T-cell (primary cell): ENCODE data around the gene ZW10. TPM values are rescaled to one million over a fixed set of nuclear protein-coding genes. Genes with fewer than 3 reads are reported as not detected.

Experiments
- ATAC-seq, 4 experiments: fragments of 200-7000 bp in 3 of 4; fragments of 150-1000 bp in 1 of 4; cut with Tn5 transposase; replicated peaks in 1 of 4; 1 replicate in 3 of 4; 2 replicates in 1 of 4; pipeline ENCODE4 v1.10.0; 2021; ENCODE audit warnings: moderate library complexity in 3 of 4, mild to moderate bottlenecking in 2 of 4, moderate number of reproducible peaks in 1 of 4
- CTCF ChIA-PET, 2 donors: fragments of 300-600 bp; sonication (Branson Sonifier 250); formaldehyde crosslinking; loops; one replicate each; lab custom pipeline; 2022; ENCODE audit warnings: antibody characterized with exemption in 2 of 2; lab: Charles Lee
- POLR2A ChIA-PET, 2 donors: fragments of 300-600 bp; sonication (Branson Sonifier 250); formaldehyde crosslinking; loops; one replicate each; lab custom pipeline; 2022; ENCODE audit warnings: antibody characterized with exemption in 2 of 2; lab: Charles Lee
- DNase-seq, 35 experiments: peaks; one replicate each; pipeline versions ENCODE4 v3.0.0 to v3.0.0-alpha.2; 2013 to 2023
- H3K27ac ChIP-seq: one replicate; pipeline ENCODE4 v1.5.1; 2013; ENCODE audit warnings: low read length
- H3K27me3 ChIP-seq, 2 experiments: replicated peaks in 1 of 2; 1 replicate in 1 of 2; 2 replicates in 1 of 2; pipeline versions ENCODE4 v1.6.1 to v1.7.0; 2013; ENCODE audit warnings: low read length in 1 of 2, mixed read lengths in 1 of 2; ENCODE audit not compliant: control insufficient read depth in 2 of 2, insufficient read depth in 2 of 2; ENCODE audit errors: extremely low read depth in 1 of 2
- H3K36me3 ChIP-seq, 2 donors: 1 replicate in 1 of 2; 2 replicates in 1 of 2; pipeline versions ENCODE4 v1.6.1 to v1.7.0; 2013; ENCODE audit warnings: low read length in 1 of 2; ENCODE audit not compliant: control insufficient read depth in 2 of 2, insufficient read depth in 1 of 2; ENCODE audit errors: extremely low read depth in 1 of 2
- H3K4me1 ChIP-seq, 2 experiments: 1 replicate in 1 of 2; 2 replicates in 1 of 2; pipeline versions ENCODE4 v1.6.1 to v1.7.0; 2013; ENCODE audit warnings: low read length in 2 of 2, mixed read lengths in 1 of 2; ENCODE audit not compliant: insufficient read depth in 2 of 2, control insufficient read depth in 1 of 2; ENCODE audit errors: extremely low read depth in 1 of 2
- H3K4me3 ChIP-seq, 2 donors: 1 replicate in 1 of 2; 2 replicates in 1 of 2; pipeline versions ENCODE4 v1.5.1 to v1.7.0; 2013; ENCODE audit warnings: mild to moderate bottlenecking in 2 of 2, low read length in 1 of 2, moderate library complexity in 1 of 2; ENCODE audit not compliant: control insufficient read depth in 1 of 2; ENCODE audit errors: extremely low read depth in 1 of 2
- H3K9me3 ChIP-seq: 2 replicates; pipeline ENCODE4 v1.7.0; 2013
- H3K27ac Mint-ChIP-seq, 2 donors: one replicate each; pipeline ENCODE4 v1.8.0; 2020 to 2021; ENCODE audit warnings: mild to moderate bottlenecking in 2 of 2, mixed read lengths in 2 of 2
- H3K27me3 Mint-ChIP-seq, 2 donors: one replicate each; pipeline ENCODE4 v1.8.0; 2021 to 2022; ENCODE audit warnings: mixed read lengths in 2 of 2
- H3K36me3 Mint-ChIP-seq: one replicate; pipeline ENCODE4 v1.8.0; 2021; ENCODE audit warnings: mixed read lengths
- H3K4me1 Mint-ChIP-seq, 3 donors: one replicate each; pipeline ENCODE4 v1.8.0; 2020 to 2022; ENCODE audit warnings: mixed read lengths in 3 of 3, mild to moderate bottlenecking in 1 of 3
- H3K4me3 Mint-ChIP-seq, 3 donors: one replicate each; pipeline ENCODE4 v1.8.0; 2020 to 2022; ENCODE audit warnings: mild to moderate bottlenecking in 3 of 3, mixed read lengths in 3 of 3, moderate library complexity in 3 of 3
- H3K9me3 Mint-ChIP-seq, 3 donors: one replicate each; pipeline ENCODE4 v1.8.0; 2020 to 2022; ENCODE audit warnings: mixed read lengths in 3 of 3
- WGBS: methylation state at CpG from one replicate; pipeline ENCODE4 v1.1.5; 2013; ENCODE audit warnings: missing lambda C conversion rate; ENCODE audit not compliant: insufficient coverage; 5-methylcytosine and 5-hydroxymethylcytosine counted together
- total RNA-seq, 35 experiments: library from RNA in 6 of 35; stranded (reverse) in 6 of 35; fragments of 120-200 nt in 1 of 35; gene quantifications; one replicate each; pipeline versions ENCODE4 v1.2.1 to v1.2.4 and lab custom pipeline; 2013 to 2026

ZW10 gene
- total RNA-seq (1 to 10 TPM; 6.7 to 8.7 (median 8.4) TPM), total RNA-seq (lab: John Stamatoyannopoulos, UW) (8.1 to 67.8 (median 19.9) reads per million in 29 experiments)
- 13.8 TPM for total RNA-seq (2013)

DNA sequence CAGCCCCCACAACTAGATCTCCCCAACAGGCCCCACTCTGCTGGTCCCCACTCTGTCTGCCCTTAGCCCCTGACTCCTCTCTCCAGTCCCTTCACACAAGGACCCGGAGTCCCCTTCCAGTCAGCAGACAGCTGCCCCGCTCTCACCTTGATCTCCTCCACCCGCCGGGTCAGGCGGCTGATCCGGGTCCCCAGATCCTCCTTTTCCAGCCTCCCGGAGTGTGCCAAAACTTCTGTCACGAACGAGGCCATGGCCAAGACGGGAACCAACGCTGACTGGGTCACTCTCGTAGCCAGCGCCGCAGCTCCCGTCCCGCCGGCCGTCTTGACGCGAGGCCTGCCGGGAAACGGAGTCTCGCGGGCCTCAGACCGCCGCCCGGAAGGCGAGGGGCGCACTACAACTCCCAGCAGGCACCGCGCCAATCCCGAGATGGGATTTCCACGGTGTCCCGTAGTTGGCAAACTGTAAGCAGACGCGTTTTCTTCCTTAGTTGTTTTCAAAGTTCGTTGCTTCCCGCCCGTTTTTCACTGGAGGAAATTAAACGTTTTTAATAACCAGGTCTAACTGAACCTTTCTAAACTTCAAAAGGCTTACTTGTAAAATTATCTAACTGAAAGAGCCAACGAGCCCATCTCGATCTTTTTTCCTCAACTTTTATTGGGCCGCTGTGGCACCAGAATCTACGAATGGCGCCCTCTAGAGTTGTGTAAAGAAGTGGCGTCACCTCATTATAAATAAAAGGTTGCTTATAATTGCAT, at the start of gene ZW10:
ZW10 (minus strand) TSS at position 277 of the 758 bp plus-strand sequence; CDS start at position 251, 26 bp downstream.
- H3K27ac Mint-ChIP-seq = peak within 1 kb of the TSS; percentile 82 to 92
- no peaks in the 10 kb centered on the region for H3K9me3 Mint-ChIP-seq
- peak; percentile 98 to 99 (median 98) for ATAC-seq
- Histone ChIP-seq H3K4me1 (peaks cover 4 to 13% of the 10 kb centered on the region in 2 experiments), H3K9me3 (no peaks in the 10 kb centered on the region), H3K4me3 (peak within 1 kb of the TSS; percentile 82 to 92), H3K27ac (peak within 1 kb of the TSS; percentile 28), H3K27me3 (no peaks in the 10 kb centered on the region), H3K36me3 (peaks cover 0 to 2% of the 10 kb centered on the region in 2 donors)
- ChIA-PET POLR2A (interaction anchor here in 1 of 2 donors (0.6 kb wide), 1 partner anchor 1791 kb away, joined by 3 read pairs; no protein-coding TSS in a partner anchor), CTCF (interaction anchor here in 1 of 2 donors (0.6 to 1.0 kb wide), 4 partner anchors 11 to 398 kb away, joined by 3 to 4 read pairs (median 3); no protein-coding TSS in a partner anchor)
- peaks cover 6% of the 10 kb centered on the region for H3K36me3 Mint-ChIP-seq
- WGBS = under 1% methylated on average over 38 of the region's 46 CpGs
- DNase-seq = peak; percentile 85 to 96 (median 90)
- H3K4me3 Mint-ChIP-seq = peak within 1 kb of the TSS; percentile 97 to 100 (median 99)
- H3K4me1 Mint-ChIP-seq = peaks cover 21 to 32% (median 23%) of the 10 kb centered on the region in 3 donors
- H3K27me3 Mint-ChIP-seq = peaks cover 3 to 8% of the 10 kb centered on the region in 2 donors

GRCh38 chr11:113818426-113818825, 44.9 kb upstream of the ZW10 start:
- POLR2A ChIA-PET = no interaction called here
- CTCF ChIA-PET = no interaction called here
- Histone ChIP-seq H3K9me3 (no peaks in the 10 kb centered on the region), H3K27ac (no peak overlapping the region), H3K4me3 (no peak overlapping the region), H3K36me3 (peaks cover 0 to 43% of the 10 kb centered on the region in 2 donors), H3K27me3 (no peaks in the 10 kb centered on the region), H3K4me1 (no peaks in the 10 kb centered on the region)
- no peak overlapping the region for H3K27ac Mint-ChIP-seq
- 100% methylated on average over 1 of the region's 3 CpGs for WGBS
- H3K9me3 Mint-ChIP-seq = no peaks in the 10 kb centered on the region
- H3K4me1 Mint-ChIP-seq = no peaks in the 10 kb centered on the region
- no peaks in the 10 kb centered on the region for H3K27me3 Mint-ChIP-seq
- H3K36me3 Mint-ChIP-seq = peaks cover 52% of the 10 kb centered on the region
- DNase-seq (no peak), ATAC-seq (no peak)
- no peak overlapping the region for H3K4me3 Mint-ChIP-seq

DNA sequence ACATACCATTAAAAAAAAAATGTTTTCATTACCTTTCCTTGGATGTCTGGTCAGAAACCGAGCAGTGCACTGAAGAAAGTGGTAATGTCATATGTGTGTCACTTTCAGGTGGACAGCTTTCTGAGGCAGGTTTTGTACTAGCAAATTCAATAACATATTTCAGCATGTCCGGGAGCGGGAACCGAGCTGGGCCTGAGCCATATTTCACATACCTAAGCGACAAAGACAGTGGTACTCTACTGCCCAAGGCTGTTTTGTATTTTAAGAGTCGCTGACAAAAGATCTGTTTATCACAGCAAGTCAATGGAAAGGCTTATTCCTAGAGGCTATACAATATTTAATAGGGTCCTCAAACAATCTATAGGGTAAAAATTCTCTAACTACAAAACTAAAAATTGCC, 44.1 kb upstream of the ZW10 start:
- POLR2A ChIA-PET = no interaction called here
- Histone ChIP-seq H3K4me3 (no peak overlapping the region), H3K27me3 (no peaks in the 10 kb centered on the region), H3K36me3 (peaks cover 0 to 38% of the 10 kb centered on the region in 2 donors), H3K27ac (no peak overlapping the region), H3K9me3 (no peaks in the 10 kb centered on the region), H3K4me1 (no peaks in the 10 kb centered on the region)
- Mint-ChIP-seq H3K4me1 (no peaks in the 10 kb centered on the region), H3K27me3 (no peaks in the 10 kb centered on the region), H3K27ac (no peak overlapping the region), H3K36me3 (peaks cover 50% of the 10 kb centered on the region), H3K4me3 (no peak overlapping the region), H3K9me3 (no peaks in the 10 kb centered on the region)
- no CpG with 5 or more reads among the region's 6 CpGs for WGBS
- ATAC-seq = no peak
- DNase-seq = no peak
- CTCF ChIA-PET = interaction anchor here in 1 of 2 donors (0.6 kb wide), 1 partner anchor 43 kb away, joined by 5 read pairs; no protein-coding TSS in a partner anchor

DNA sequence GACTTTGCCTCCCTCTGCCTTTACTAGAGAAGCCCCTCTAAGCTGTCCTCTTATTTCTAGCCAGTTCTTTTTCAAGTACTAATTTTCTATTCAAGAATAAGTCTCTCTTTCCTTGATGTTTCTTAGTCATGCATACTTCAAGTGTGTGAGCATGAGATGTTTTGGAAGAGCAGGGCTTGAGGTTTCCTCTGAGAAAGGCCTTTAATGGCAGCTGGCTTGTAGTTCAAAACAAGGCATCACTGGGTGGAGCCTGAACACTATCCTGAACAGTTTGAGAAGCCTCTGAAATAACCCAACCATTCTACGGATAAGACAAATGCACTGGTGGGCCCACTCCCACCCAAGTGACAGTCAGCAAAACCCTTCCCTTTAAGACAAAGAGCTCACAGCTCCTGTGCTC, 43.7 kb upstream of the ZW10 start:
- Mint-ChIP-seq H3K4me1 (no peaks in the 10 kb centered on the region), H3K4me3 (no peak overlapping the region), H3K27me3 (no peaks in the 10 kb centered on the region), H3K27ac (no peak overlapping the region), H3K36me3 (peaks cover 52% of the 10 kb centered on the region), H3K9me3 (no peaks in the 10 kb centered on the region)
- Histone ChIP-seq H3K27me3 (no peaks in the 10 kb centered on the region), H3K9me3 (no peaks in the 10 kb centered on the region), H3K4me1 (no peaks in the 10 kb centered on the region), H3K36me3 (peaks cover 0 to 35% of the 10 kb centered on the region in 2 donors), H3K4me3 (no peak overlapping the region), H3K27ac (no peak overlapping the region)
- ATAC-seq (no peak), DNase-seq (no peak)
- POLR2A ChIA-PET = no interaction called here
- CTCF ChIA-PET = interaction anchor here in 1 of 2 donors (0.5 kb wide), 1 partner anchor 11 kb away, joined by 3 read pairs; no protein-coding TSS in a partner anchor
- WGBS = 100% methylated on average over 1 of the region's 1 CpG

- H3K9me3 Mint-ChIP-seq = no peaks in the 10 kb centered on the region
- Histone ChIP-seq H3K4me1 (no peaks in the 10 kb centered on the region), H3K4me3 (no peak overlapping the region), H3K9me3 (no peaks in the 10 kb centered on the region), H3K27me3 (no peaks in the 10 kb centered on the region), H3K36me3 (peaks cover 0 to 22% of the 10 kb centered on the region in 2 donors), H3K27ac (no peak overlapping the region)
- DNase-seq (no peak), ATAC-seq (no peak)
- H3K4me1 Mint-ChIP-seq = no peaks in the 10 kb centered on the region
- peaks cover 52% of the 10 kb centered on the region for H3K36me3 Mint-ChIP-seq
- no peak overlapping the region for H3K4me3 Mint-ChIP-seq
- no peak overlapping the region for H3K27ac Mint-ChIP-seq
- POLR2A ChIA-PET = no interaction called here
- CTCF ChIA-PET = no interaction called here
- no peaks in the 10 kb centered on the region for H3K27me3 Mint-ChIP-seq
These were observed 40.7 kb upstream of the ZW10 start for GRCh38 chr11:113814181-113814580.

DNA sequence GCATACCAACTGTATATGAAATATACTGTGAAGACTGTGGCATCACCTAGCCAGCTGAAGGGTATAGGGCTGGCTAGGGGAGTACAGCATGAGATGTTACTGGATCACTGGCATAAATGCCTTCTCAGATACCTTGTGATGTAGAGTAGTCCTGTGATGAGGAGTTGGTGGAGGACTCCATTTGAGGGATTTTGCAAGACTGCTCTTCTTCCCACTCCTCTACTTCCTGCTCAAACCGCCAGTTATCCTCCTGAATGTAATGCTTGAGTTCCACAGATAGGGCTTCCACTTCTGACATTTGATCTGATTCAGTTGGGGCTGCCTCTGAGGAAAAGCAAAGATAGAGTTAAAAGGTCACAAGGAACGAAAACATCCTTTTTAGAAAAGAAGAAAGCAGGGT, 35.4 kb upstream of the ZW10 start:
- no peak overlapping the region for H3K27ac ChIP-seq
- H3K4me3 ChIP-seq = no peak overlapping the region
- no peak overlapping the region for H3K4me3 Mint-ChIP-seq
- H3K27ac Mint-ChIP-seq = no peak overlapping the region
- no peaks in the 10 kb centered on the region for H3K27me3 Mint-ChIP-seq
- ChIA-PET CTCF (interaction anchor here in 1 of 2 donors (0.5 kb wide), 1 partner anchor 504 kb away, joined by 4 read pairs; no protein-coding TSS in a partner anchor), POLR2A (no interaction called here)
- H3K27me3 ChIP-seq = no peaks in the 10 kb centered on the region
- H3K4me1 Mint-ChIP-seq = no peaks in the 10 kb centered on the region
- DNase-seq = no peak
- no peaks in the 10 kb centered on the region for H3K9me3 ChIP-seq
- H3K9me3 Mint-ChIP-seq = no peaks in the 10 kb centered on the region
- ATAC-seq = no peak
- H3K36me3 ChIP-seq = peaks cover 13 to 38% of the 10 kb centered on the region in 2 donors
- peaks cover 64% of the 10 kb centered on the region for H3K36me3 Mint-ChIP-seq
- no CpG with 5 or more reads among the region's 2 CpGs for WGBS
- no peaks in the 10 kb centered on the region for H3K4me1 ChIP-seq
